Right ventricle myocardium superior (tissue), 1 donor: ENCODE results near the gene SH2B2. TPM values are rescaled to one million over a fixed set of nuclear protein-coding genes. Genes with fewer than 3 reads are reported as not detected.

Experiments used
- ATAC-seq: fragments of 200-7000 bp; cut with Tn5 transposase; one replicate; pipeline ENCODE4 v1.9.1; 2020; ENCODE audit warnings: mild to moderate bottlenecking; ENCODE audit not compliant: poor library complexity
- DNase-seq: peaks from one replicate; pipeline ENCODE4 v3.0.0-alpha.2; 2020
- intact Hi-C: fragments of 100-400 bp; cut with DNase I; formaldehyde crosslinking; loops from one replicate; pipeline ENCODE4 v1.11.2; 2022
- total RNA-seq: library from RNA; stranded (reverse); fragmentation: NEBNext Ultra II Directional; extraction: Animal tissue kit (Norgen Biotek cat#: 25700); gene quantifications from one replicate; pipeline ENCODE4 v1.2.1, GENCODE V29; 2021
- donor health status: DM: no; HTN: yes; CAD: no; lungs with severe emphysema.

Gene SH2B2
- total RNA-seq, 1 donor from 2014 or later = 0.67 TPM

DNA sequence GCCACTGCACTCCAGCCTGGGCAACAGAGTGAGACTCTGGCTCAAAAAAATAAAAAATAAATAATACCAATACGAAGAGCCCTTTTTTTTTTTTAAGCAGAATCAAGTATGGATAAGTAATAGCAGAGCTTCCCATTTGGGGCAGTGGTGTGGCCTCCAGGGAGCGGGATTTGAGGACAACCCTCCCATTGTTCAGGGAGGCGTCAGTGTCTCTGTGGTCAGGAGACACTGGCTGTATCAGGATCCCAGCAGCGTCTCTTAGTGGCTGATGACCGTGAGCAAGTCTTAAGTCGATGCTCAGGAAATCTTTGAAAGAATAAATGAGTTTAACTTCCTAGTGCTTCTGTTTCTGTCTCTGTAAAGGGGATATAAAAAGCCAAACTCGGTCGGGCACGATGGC lies 25.2 kb upstream of the SH2B2 start:
- intact Hi-C loops = no loop called here
- no peak for DNase-seq

DNA sequence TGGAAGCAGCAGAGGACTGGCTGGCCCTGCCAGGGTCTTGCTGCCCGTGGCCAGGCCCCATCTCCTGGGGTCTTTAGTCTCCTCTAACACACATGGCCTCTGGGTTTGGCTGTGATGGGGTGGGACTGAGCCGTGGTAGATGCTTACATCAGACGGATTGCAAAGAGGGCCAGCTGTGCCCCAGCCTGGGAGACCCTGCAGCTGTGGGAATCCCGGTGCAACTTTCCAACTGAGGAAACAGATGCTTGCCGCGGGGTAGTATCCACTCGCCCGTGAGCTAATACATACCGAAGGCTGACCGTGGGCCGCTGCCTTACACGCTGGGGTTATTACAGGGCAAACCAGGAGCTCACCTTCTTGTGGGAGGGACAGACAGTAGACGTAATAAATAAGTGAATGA lies 24.1 kb upstream of the SH2B2 start:
- intact Hi-C loops = no loop called here
- ATAC-seq (no peak), DNase-seq (no peak)

More for the DNA sequence above, 25.2 kb upstream of the SH2B2 start:
- no peak for ATAC-seq

GRCh38 chr7:102264367-102264891 lies 22.2 kb upstream of the SH2B2 start:
- intact Hi-C loops = no loop called here
- DNase-seq (no peak), ATAC-seq (no peak)

DNA sequence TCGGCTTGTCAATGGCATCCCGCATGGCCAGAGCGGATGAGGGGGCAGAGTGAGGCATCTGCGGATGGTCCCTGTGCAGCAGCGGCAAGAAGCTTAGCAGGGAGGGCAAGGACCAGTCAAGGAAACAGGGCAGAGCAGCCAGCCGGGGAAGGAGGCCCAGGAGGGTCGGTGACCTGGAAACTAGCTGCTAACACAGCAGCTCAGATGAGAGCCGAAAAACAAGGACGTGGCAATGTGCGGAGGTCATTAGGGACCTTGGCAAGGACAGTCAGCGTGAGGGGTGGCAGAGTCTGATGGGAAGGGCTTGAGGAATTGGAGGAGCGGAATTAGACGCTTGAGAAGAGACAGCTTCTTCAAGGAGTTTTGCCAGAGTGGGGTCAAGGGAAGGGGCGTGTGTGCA lies 20.1 kb upstream of the SH2B2 start:
- DNase-seq (no peak), ATAC-seq (no peak)
- intact Hi-C loops = no loop called here

DNA sequence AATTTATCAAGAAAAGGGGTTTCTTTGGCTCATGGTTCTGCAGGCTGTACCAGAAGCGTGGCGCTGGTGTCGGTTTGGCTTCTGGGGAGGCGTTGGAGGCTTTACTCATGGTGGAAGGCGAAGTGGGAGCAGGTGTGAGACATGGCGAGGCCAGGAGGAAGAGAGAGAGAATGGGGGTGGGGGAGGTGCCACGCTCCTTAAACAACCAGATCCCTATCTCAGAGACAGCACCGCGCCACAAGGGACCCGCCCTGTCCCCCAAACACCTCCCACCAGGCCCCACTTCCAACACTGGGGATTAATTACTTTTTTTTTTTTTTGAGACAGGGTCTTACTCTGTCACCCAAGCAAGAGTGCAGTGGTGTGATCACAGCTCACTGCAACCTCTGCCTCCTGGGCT lies 18.0 kb upstream of the SH2B2 start:
- ATAC-seq = no peak
- no peak for DNase-seq
- intact Hi-C loops = no loop called here

DNA sequence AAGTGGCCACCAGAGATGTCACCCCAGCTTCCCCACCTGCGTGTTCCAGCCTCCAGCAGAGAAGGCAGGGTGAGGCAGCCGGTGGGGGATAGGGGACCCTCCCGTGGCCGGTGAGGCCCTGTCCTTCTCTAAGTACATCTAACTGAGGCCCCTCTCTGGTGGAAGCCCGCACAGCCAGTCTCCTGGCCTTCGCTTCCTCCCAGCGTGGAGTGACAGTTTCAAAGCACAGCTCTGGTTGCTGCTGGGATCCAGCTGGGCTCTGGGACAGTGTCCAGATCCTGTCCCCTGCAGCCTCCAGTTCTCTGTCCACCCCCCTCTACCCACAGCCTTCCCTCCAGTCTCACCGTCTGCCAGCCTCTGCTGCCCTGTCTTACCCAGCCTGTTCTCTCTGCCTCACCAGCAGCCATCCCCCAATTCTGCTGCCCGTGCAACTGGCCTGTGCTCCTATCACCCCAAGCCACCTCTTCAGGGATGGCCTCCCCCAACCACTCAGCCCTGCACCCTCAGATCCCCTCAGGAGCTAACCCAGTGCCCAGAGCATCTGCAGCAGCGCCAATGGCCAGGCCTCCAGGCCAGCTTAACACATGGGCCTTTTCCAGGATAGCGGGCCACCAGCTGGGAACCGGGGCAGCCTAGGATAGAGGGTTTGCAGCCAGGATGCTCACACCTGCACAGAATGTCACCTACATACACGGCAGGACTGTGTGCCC lies 16.3 kb upstream of the SH2B2 start:
- intact Hi-C loops = loop anchor here (5.0 to 10.0 kb wide), 2 partner anchors 583 to 666 kb away; no protein-coding TSS in a partner anchor
- no peak for ATAC-seq
- no peak for DNase-seq

- intact Hi-C loops = loop anchor here (5.0 to 10.0 kb wide), 2 partner anchors 584 to 666 kb away; no protein-coding TSS in a partner anchor
- no peak for DNase-seq
- ATAC-seq = no peak
These were observed 15.4 kb upstream of the SH2B2 start for GRCh38 chr7:102271158-102271798.

DNA sequence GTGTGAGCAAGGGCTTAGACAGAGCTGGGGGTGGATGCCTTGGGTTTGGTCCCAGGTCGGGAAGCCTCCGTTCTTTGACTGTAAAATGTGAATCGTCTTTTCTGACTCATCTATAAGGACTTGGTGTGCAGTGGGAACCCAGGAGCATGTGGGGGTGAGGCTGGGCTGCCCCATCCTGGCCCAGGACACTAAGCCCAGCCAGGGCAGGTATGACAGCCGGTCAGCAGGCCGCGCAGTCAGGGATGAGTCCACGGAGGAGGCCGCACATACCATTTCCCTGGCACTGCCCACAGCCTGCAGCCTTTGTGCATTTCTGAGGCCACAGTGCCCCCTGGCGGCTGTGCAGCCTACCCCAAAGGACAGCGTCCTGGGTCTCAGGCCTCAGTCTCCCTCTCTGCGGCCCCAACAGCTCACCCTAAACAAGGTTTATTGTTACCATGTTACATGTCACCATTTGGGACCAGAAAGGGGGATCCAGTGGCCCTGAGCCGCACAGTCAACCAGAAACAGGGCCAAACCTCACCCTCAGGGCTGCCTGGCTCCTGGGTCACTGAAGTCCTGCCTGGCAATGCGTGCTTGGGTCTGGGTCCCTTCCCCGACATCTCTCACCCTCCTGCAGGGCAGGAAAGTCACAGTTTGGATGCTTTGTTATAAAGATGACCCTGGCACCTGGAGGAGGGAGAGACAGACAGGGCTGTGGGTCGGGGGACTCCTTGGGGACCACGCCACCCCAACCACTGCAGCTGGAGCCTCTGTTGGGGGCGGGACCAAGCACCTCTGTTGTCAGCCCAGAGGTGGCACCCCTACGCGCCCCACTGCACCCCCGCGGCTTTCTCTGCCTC lies 14.4 kb upstream of the SH2B2 start:
- peak; percentile 94 for ATAC-seq

GRCh38 chr7:102272917-102273748 lies 13.5 kb upstream of the SH2B2 start:
- intact Hi-C loops = loop anchor here (2.0 to 10.0 kb wide), 3 partner anchors 586 to 730 kb away; no protein-coding TSS in a partner anchor
- ATAC-seq (no peak), DNase-seq (no peak)

More for the DNA sequence above, 14.4 kb upstream of the SH2B2 start:
- intact Hi-C loops = loop anchor here (2.0 to 10.0 kb wide), 3 partner anchors 585 to 729 kb away; no protein-coding TSS in a partner anchor
- DNase-seq = peak; percentile 91

- intact Hi-C loops = loop anchor here (2.0 to 10.0 kb wide), 3 partner anchors 587 to 731 kb away; no protein-coding TSS in a partner anchor
- DNase-seq (no peak), ATAC-seq (no peak)
These were observed 12.6 kb upstream of the SH2B2 start for GRCh38 chr7:102273749-102274712.

DNA sequence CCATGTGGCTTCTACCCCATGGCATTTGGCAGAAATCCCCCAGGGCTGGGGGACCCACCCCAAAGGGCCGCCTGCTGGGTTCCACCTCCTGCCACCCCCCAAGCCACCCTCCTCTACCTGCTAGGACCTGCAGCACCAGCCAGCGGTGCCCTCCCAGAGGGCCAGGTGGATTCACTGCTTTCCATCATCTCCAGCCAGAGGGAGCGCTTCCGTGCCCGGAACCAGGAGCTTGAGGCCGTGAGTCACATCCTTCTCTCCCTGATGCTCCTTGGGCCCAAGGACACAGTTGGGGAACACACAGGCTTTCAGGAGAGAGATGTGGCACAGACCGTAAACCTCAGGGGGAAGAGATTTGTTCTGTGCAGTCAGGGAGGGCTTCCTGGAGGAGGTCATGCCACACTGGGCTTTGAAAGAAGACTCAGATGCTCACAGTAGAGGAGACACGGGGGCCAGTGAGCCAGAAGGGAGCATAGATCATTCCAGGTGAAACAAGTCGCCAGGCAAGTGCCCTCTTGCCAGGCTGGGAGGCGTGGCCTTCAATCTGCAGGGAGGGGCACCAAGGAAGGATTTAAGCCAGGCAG lies 11.5 kb upstream of the SH2B2 start:
- ATAC-seq (no peak), DNase-seq (no peak)
- intact Hi-C loops = loop anchor here (10.0 kb wide), 1 partner anchor 670 kb away; no protein-coding TSS in a partner anchor

- DNase-seq (no peak), ATAC-seq (no peak)
- intact Hi-C loops = loop anchor here (2.0 to 10.0 kb wide), 2 partner anchors 113 to 673 kb away; no protein-coding TSS in a partner anchor
These were observed 8.8 kb upstream of the SH2B2 start for GRCh38 chr7:102277901-102278300.

- intact Hi-C loops = loop anchor here (2.0 to 10.0 kb wide), 2 partner anchors 111 to 675 kb away; no protein-coding TSS in a partner anchor
- ATAC-seq = peak; percentile 90
- peak; percentile 61 for DNase-seq
These were observed 6.9 kb upstream of the SH2B2 start for GRCh38 chr7:102279537-102280400.

DNA sequence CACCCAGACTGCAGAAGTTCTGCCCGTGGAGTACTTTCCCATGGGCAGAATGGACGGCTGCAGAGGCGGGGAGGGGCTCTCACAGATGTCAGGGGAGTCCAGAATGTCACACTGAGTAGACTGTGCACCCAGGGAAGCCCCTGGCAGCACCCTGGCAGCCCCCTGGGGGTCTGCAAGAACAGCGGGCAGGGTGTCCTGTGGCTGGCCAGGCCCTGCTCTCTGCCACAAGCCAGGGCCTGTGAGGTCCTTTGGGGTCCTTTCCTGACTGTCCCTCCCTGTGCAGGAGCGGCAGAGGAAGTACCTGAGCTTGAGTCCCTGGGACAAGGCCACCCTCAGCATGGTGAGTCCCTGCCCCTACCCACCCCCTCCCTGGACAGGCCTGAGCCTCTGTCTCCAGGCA lies 6.1 kb upstream of the SH2B2 start:
- no peak for ATAC-seq
- DNase-seq = no peak
- intact Hi-C loops = no loop called here

- intact Hi-C loops = no loop called here
- DNase-seq (no peak), ATAC-seq (no peak)
These were observed 4.9 kb upstream of the SH2B2 start for GRCh38 chr7:102281785-102282184.
